B cell (primary cell): ENCODE data around the gene PPM1N. TPM values are rescaled to one million over a fixed set of nuclear protein-coding genes. Genes with fewer than 3 reads are reported as not detected.

Source experiments
- ATAC-seq: fragments of 200-7000 bp; cut with Tn5 transposase; one replicate; pipeline ENCODE4 v1.10.0; 2021; ENCODE audit warnings: low read depth, mild to moderate bottlenecking, moderate number of reproducible peaks, moderate library complexity
- CTCF ChIA-PET: fragments of 350-600 bp; sonication (Branson Sonifier 250); formaldehyde crosslinking; loops from one replicate; lab custom pipeline; 2021; ENCODE audit warnings: antibody characterized with exemption, inconsistent platforms; lab: Charles Lee
- POLR2A ChIA-PET: fragments of 350-600 bp; sonication (Branson Sonifier 250); formaldehyde crosslinking; loops from one replicate; lab custom pipeline; 2021; ENCODE audit warnings: antibody characterized with exemption; lab: Charles Lee
- DNase-seq: peaks from one replicate; pipeline ENCODE4 v3.0.0; 2013
- H2AFZ ChIP-seq: 2 replicates; pipeline ENCODE4 v1.6.1; 2012; ENCODE audit warnings: mild to moderate bottlenecking, low read depth, low read length; ENCODE audit not compliant: insufficient read depth, poor library complexity, severe bottlenecking
- H3K27ac ChIP-seq, 2 donors: 1 replicate in 1 of 2; 2 replicates in 1 of 2; pipeline ENCODE4 v1.5.1; 2012 to 2013; ENCODE audit warnings: low read length in 2 of 2, mild to moderate bottlenecking in 2 of 2, moderate library complexity in 1 of 2
- H3K27me3 ChIP-seq, 4 experiments: fragments of 200-600 bp in 1 of 4; sonication (generic) in 1 of 4; replicated peaks in 1 of 4; 1 replicate in 2 of 4; 2 replicates in 2 of 4; pipeline versions ENCODE4 v1.6.1 to v1.7.0; 2013 to 2016; ENCODE audit warnings: low read length in 3 of 4, mild to moderate bottlenecking in 2 of 4, mixed read lengths in 1 of 4, moderate library complexity in 1 of 4; ENCODE audit not compliant: insufficient read depth in 4 of 4, control insufficient read depth in 3 of 4; ENCODE audit errors: control extremely low read depth in 1 of 4
- H3K36me3 ChIP-seq, 2 experiments: replicated peaks in 1 of 2; 1 replicate in 1 of 2; 2 replicates in 1 of 2; pipeline versions ENCODE4 v1.6.1 to v1.7.1; 2013; ENCODE audit warnings: low read length in 1 of 2; ENCODE audit not compliant: insufficient read depth in 2 of 2, control insufficient read depth in 1 of 2; ENCODE audit errors: control extremely low read depth in 1 of 2, extremely low read depth in 1 of 2
- H3K4me1 ChIP-seq, 2 donors: fragments of 200-600 bp in 1 of 2; sonication (generic) in 1 of 2; 1 replicate in 1 of 2; 2 replicates in 1 of 2; pipeline versions ENCODE4 v1.5.1 to v1.6.1; 2013 to 2017; ENCODE audit warnings: low read length in 2 of 2; ENCODE audit not compliant: control insufficient read depth in 2 of 2, insufficient read depth in 2 of 2
- H3K4me2 ChIP-seq: replicated peaks from 2 replicates; pipeline ENCODE3; 2012; ENCODE audit warnings: mild to moderate bottlenecking, low read depth, low read length; ENCODE audit not compliant: poor library complexity, severe bottlenecking
- H3K4me3 ChIP-seq, 5 experiments: fragments of 200-600 bp in 1 of 5; sonication (generic) in 1 of 5; 1 replicate in 3 of 5; 2 replicates in 2 of 5; pipeline versions ENCODE4 v1.5.1 to v1.7.0; 2011 to 2016; ENCODE audit warnings: low read length in 4 of 5, mild to moderate bottlenecking in 4 of 5, low read depth in 2 of 5, control low read depth in 1 of 5, moderate library complexity in 1 of 5; ENCODE audit not compliant: insufficient read depth in 1 of 5; ENCODE audit errors: control extremely low read depth in 1 of 5, extremely low read depth in 1 of 5
- H3K79me2 ChIP-seq: fragments of 200-600 bp; sonication (generic); one replicate; pipeline ENCODE4 v1.6.0; 2016; ENCODE audit warnings: low read length; ENCODE audit not compliant: control insufficient read depth, insufficient read depth
- H3K9ac ChIP-seq: fragments of 200-600 bp; sonication (generic); 2 replicates; pipeline ENCODE4 v1.6.1; 2017; ENCODE audit warnings: mild to moderate bottlenecking, low read length, moderate library complexity
- H3K9me3 ChIP-seq, 3 donors: one replicate each; pipeline versions ENCODE4 v1.6.1 to v1.7.1; 2013; ENCODE audit warnings: low read length in 2 of 3; ENCODE audit not compliant: control insufficient read depth in 2 of 3, insufficient read depth in 1 of 3; ENCODE audit errors: control extremely low read depth in 1 of 3
- H4K20me1 ChIP-seq: 2 replicates; pipeline ENCODE4 v1.6.0; 2012; ENCODE audit warnings: mild to moderate bottlenecking, low read length; ENCODE audit not compliant: insufficient read depth, control insufficient read depth, poor library complexity, severe bottlenecking
- H3K27ac Mint-ChIP-seq: one replicate; pipeline ENCODE4 v1.8.0; 2021; ENCODE audit warnings: mixed read lengths
- H3K27me3 Mint-ChIP-seq: one replicate; pipeline ENCODE4 v1.8.0; 2021; ENCODE audit warnings: mixed read lengths
- H3K4me1 Mint-ChIP-seq: one replicate; pipeline ENCODE4 v1.8.0; 2021; ENCODE audit warnings: mixed read lengths
- H3K4me3 Mint-ChIP-seq: one replicate; pipeline ENCODE4 v1.8.0; 2021; ENCODE audit warnings: mixed read lengths
- H3K9me3 Mint-ChIP-seq: one replicate; pipeline ENCODE4 v1.8.0; 2022; ENCODE audit warnings: mixed read lengths; ENCODE audit not compliant: insufficient read depth
- EZH2 ChIP-seq: IDR thresholded peaks from 2 replicates; pipeline ENCODE4 v1.6.1; 2012; ENCODE audit warnings: borderline replicate concordance, low read depth, mild to moderate bottlenecking, moderate library complexity, low read length; ENCODE audit not compliant: insufficient read depth, poor library complexity, severe bottlenecking
- WGBS: methylation state at CpG from one replicate; pipeline ENCODE4 v1.1.5; 2013; ENCODE audit warnings: missing lambda C conversion rate; ENCODE audit not compliant: insufficient coverage; 5-methylcytosine and 5-hydroxymethylcytosine counted together
- intact Hi-C: fragments of 100-400 bp; cut with micrococcal nuclease; formaldehyde crosslinking; loops from one replicate; pipeline ENCODE4 v1.10.0; 2022
- polyA plus RNA-seq: library from polyadenylated mRNA; depleted of rRNA; stranded (reverse); fragments of >200 nt; gene quantifications from 2 replicates; pipeline ENCODE4 v1.2.3, GENCODE V29; 2012
- total RNA-seq, 2 donors: library from RNA; stranded (reverse); fragments of 120-200 nt in 1 of 2; gene quantifications; 1 replicate in 1 of 2; 2 replicates in 1 of 2; pipeline versions ENCODE4 v1.2.3 to v1.2.4, GENCODE V29; 2013 to 2022
- TF ChIP-seq, protein P1 (sequence below): fragments of 200-600 bp; IDR thresholded peaks from one replicate; pipeline ENCODE4 v1.8.0; 2022; ENCODE audit warnings: antibody characterized with exemption, mild to moderate bottlenecking

The PPM1N gene
- total and polyA plus RNA-seq, 2 donors (not counting 1 experiment from before 2014, with no cell fraction given): 2.6 to 6.5 TPM

DNA sequence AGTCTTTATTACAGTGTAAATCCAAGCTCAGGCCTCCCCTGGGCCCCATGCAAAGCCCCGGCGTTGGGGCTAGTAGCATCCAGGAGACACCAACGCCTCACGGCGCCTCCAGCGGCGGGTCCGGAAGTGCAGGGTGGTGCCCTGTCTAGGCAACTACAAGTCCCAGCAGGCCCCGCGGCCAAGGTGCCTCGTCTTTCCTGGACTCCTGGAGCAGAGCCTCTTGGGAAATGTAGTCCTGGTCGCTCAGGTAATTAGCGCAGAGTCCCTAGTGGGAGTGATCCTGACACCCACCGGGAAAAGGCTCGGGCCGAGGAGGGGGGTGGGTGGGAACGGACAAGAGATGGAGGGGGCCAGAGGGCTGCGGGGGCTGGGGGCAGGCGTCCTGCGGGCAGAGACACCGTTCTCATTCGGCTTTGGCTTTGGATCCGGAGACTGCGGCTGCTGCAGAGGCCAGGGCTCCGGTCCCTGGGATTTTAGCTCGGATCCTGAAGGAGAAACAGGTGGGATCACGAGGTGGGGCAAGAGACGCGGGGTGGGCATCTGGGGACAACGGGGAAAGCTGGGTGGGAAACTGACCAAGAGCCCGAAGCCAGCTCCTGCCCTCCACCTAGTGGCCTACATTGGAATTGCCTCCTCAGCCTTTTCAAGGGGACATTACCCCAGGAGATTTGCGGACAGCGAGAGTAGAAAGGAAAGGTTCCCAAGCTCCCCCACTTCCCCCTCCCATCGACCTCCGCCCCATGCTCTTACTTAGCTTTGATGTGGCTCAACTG is 12.8 kb upstream of the PPM1N start:
- under 1% methylated on average over 30 of the region's 35 CpGs for WGBS

More for the DNA sequence above, 12.8 kb upstream of the PPM1N start:
- TF ChIP-seq, protein P1, sequence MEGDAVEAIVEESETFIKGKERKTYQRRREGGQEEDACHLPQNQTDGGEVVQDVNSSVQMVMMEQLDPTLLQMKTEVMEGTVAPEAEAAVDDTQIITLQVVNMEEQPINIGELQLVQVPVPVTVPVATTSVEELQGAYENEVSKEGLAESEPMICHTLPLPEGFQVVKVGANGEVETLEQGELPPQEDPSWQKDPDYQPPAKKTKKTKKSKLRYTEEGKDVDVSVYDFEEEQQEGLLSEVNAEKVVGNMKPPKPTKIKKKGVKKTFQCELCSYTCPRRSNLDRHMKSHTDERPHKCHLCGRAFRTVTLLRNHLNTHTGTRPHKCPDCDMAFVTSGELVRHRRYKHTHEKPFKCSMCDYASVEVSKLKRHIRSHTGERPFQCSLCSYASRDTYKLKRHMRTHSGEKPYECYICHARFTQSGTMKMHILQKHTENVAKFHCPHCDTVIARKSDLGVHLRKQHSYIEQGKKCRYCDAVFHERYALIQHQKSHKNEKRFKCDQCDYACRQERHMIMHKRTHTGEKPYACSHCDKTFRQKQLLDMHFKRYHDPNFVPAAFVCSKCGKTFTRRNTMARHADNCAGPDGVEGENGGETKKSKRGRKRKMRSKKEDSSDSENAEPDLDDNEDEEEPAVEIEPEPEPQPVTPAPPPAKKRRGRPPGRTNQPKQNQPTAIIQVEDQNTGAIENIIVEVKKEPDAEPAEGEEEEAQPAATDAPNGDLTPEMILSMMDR: peak; percentile 92
- no peak for TF ChIP-seq EZH2
- Histone ChIP-seq H3K9ac (peak overlapping the region; percentile 75), H3K36me3 (no peaks in the 10 kb centered on the region), H3K4me1 (peaks cover 3 to 9% of the 10 kb centered on the region in 2 donors), H2AFZ (peak overlapping the region; percentile 81), H4K20me1 (no peaks in the 10 kb centered on the region), H3K9me3 (no peaks in the 10 kb centered on the region), H3K27ac (no peak overlapping the region), H3K4me2 (peak overlapping the region; percentile 92), H3K79me2 (no peaks in the 10 kb centered on the region), H3K27me3 (no peaks in the 10 kb centered on the region), H3K4me3 (peak overlapping the region; percentile 38 to 80 (median 63))
- Mint-ChIP-seq H3K4me1 (peaks cover 11% of the 10 kb centered on the region), H3K4me3 (peak overlapping the region; percentile 95), H3K9me3 (no peaks in the 10 kb centered on the region), H3K27ac (peak overlapping the region; percentile 76), H3K27me3 (no peaks in the 10 kb centered on the region)
- ATAC-seq (peak; percentile 99), DNase-seq (peak; percentile 96)
- intact Hi-C loops: loop anchor here (1.0 to 10.0 kb wide), 7 partner anchors 17 to 241 kb away; partner anchors contain the start of genes EXOC3L2 and PPP1R13L
- ChIA-PET POLR2A (interaction anchor here (0.6 to 1.6 kb wide), 6 partner anchors 16 to 1626 kb away, joined by 3 to 10 read pairs (median 5); no protein-coding TSS in a partner anchor), CTCF (interaction anchor here (0.7 to 6.6 kb wide), 35 partner anchors 7 to 156 kb away, joined by 3 to 99 read pairs (median 4); partner anchors contain the start of genes ERCC1, FOSB, PPM1N and PPP1R13L)
